HG03139 (cell line): Measurements from ENCODE around the gene DMRT3.
A peak's percentile ranks its signal among the peaks of the same experiment; 100 is the strongest.
"Not testable (repeated sequence)": the region's sequence is repeated elsewhere in the genome, so short reads cannot be mapped to it uniquely, and the experiment has no call there.

Experiments used
- ATAC-seq: cut with Tn5 transposase; IDR thresholded peaks from one replicate; pipeline ENCODE4 v1.9.1; 2021; ENCODE audit not compliant: unreplicated experiment

Gene DMRT3

DNA sequence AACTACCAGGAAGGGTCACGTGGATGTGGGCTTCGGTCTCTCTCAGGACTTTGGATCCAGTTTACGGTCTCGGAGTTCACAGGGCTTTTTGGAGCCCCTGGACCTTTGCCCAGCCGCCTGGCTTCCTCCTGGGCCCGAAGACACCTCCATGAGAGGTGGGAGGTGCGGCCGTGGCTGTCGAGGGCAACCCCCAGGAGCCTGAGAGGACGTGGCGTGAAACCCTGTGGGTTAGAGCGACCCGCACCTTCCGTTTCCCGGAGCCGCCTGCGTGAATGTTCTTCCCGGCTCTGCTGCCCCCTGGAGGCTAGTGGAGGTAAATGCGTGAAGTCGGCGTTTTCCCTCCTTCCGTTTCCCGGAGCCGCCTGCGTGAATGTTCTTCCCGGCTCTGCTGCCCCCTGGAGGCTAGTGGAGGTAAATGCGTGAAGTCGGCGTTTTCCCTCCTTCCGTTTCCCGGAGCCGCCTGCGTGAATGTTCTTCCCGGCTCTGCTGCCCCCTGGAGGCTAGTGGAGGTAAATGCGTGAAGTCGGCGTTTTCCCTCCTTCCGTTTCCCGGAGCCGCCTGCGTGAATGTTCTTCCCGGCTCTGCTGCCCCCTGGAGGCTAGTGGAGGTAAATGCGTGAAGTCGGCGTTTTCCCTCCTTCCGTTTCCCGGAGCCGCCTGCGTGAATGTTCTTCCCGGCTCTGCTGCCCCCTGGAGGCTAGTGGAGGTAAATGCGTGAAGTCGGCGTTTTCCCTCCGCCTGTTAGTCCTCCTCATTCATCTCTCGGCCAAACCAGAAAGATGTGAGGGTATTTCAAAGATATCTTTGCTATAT, 22.1 kb downstream of the DMRT3 start:
- not testable (repeated sequence) for ATAC-seq

- no peak for ATAC-seq
Observed at GRCh38 chr9:1001838-1002237, 25.4 kb downstream of the DMRT3 start.

- ATAC-seq, result no peak
Observed at GRCh38 chr9:1002678-1003077, 26.2 kb downstream of the DMRT3 start.

DNA sequence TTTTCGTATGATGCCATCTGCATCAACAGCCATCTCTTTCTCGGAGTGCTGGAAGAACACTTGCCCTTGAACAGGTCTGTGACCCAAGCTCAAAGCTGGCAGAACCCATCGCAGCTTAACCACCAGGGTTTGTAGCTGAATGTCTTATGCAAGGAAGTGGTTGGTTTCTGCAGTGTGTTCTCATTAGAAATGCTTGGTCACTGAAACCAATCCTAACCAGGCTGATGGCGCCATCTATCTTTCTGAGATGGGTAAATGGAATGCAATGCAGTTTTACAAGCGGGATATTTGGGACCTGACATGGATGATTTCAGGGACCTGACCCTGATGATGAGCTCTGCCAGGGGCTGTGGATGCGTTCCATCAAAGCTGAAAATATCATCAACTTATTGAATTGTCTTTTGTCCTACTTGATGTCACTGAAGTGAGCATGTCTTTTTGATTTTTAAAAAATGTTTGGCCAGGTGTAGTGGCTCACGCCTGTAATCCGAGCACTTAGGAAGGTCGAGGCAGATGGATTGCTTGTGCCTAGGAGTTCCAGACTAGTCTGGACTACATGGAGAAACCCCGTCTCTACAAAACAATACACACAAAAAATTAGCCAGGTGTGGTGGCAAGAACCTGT, 28.7 kb downstream of the DMRT3 start:
- ATAC-seq, result no peak

DNA sequence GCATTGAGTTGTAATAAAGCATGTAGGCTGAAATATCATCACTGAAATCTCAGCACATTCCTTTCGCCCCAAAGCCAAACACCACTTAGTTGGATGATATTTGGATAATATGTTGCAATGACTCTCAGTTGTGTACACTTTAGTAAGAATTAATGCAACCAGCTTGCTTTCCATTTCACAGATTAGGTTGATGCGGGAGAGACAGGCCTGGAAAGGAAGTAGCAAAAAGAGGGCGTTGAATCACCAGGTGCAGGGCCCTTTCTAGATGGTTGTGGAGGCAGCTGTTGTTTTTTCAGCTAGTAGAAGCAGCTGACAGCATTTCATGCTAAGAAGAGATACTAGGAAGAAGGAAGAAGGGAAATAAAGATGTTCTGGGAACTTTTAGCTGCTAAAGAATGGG, 30.9 kb downstream of the DMRT3 start:
- no peak for ATAC-seq

DNA sequence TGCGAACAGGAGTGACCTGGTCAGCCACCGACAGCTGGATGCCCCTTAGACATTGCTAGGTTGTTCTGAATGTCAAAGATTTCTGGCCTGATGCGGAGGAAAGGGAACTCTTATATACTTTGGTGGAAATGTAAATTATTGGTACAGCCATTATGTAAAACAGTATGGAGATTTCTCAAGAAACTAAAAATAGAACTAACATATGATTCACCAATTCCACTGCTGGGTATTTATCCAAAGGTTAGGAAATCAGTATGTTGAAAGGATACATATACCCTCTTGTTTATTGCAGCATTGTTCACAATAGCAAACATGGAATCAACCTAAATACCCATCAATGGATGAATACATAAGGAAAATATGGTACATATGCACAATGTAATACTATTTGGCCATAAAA, 31.8 kb downstream of the DMRT3 start:
- ATAC-seq, result no peak

- ATAC-seq, result peak; percentile 93
Observed at GRCh38 chr9:1009101-1009707, 32.7 kb downstream of the DMRT3 start.

DNA sequence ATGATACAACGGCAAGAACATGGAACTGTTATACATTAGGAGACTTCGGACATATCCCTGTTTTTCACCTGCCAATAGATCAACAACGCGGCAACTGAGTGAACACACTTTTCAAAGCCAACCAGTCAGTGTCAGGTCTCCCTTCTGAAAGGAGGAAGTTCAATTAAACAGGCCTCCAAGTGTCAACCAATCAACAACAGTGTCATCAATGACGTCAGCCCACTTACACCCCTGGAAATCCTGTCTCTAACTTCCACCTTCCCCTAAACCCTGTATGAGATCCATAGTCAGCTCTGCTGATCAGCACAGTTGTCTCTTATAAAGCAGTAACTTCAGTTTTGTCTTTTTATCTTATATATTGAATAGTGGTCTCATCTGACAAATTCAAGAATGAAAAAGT, 36.6 kb downstream of the DMRT3 start:
- ATAC-seq, result no peak

- no peak for ATAC-seq
Observed at GRCh38 chr9:1014225-1014624, 37.8 kb downstream of the DMRT3 start.

GRCh38 chr9:1014640-1015039, 38.2 kb downstream of the DMRT3 start:
- ATAC-seq, result no peak

- ATAC-seq, result no peak
Observed at GRCh38 chr9:1018121-1018520, 41.7 kb downstream of the DMRT3 start.

DNA sequence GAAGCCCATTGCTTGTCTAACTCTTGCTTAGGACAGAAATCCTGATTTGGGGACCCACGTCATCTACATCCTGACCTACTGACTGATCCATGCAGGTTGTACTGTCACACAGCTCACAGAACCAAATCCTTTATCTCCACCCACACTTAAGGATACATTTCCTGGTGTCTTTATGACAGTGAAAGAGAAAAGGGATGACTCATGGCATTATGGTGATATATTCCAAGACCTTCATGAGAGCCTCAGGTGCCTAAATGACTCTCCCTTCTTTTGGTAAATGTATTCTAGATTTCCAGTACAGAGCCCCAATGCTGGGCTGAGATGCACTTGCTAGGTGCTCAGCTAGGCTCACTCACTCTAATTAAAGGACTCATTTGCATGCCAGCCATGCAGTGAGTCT, 47.7 kb downstream of the DMRT3 start:
- ATAC-seq, result no peak

DNA sequence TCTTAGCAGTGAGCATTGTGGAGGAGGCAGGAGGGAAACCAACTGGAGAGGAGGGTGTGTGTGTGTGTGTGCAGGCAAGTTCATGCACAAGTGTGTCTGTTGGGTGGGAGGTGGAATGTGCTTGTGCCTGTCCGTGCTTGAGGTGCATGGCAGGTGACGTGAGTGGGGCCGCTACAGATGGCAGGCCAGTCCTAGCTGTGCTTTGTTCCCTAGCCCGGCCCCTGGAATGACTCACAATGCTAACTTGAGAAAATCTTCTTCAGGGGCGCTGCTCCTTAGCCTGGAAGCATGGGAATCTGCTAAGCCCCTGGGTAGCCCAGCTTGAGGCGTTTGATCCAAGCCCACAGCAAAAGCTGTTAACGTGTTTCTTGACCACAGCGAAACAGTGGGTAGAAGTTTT, 48.7 kb downstream of the DMRT3 start:
- no peak for ATAC-seq

DNA sequence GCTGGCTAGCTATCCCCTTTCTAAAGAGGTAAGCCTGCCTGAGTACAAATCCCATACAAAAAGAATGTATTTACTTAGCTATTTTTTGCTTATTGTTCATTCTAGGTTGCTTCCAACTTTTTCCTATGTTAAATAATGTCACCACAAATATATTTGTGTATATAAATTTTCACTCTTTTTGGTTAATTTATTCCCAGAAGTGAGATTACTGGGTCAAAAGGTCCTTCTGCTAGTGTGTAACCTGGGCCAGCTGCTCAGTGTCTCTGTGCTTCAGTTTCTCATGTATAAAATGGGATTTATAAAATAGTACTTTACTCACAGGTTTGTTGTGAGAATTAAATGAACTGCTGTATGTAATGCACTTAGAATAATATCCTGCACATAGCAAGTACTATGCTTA, 49.8 kb downstream of the DMRT3 start:
- ATAC-seq, result no peak

DNA sequence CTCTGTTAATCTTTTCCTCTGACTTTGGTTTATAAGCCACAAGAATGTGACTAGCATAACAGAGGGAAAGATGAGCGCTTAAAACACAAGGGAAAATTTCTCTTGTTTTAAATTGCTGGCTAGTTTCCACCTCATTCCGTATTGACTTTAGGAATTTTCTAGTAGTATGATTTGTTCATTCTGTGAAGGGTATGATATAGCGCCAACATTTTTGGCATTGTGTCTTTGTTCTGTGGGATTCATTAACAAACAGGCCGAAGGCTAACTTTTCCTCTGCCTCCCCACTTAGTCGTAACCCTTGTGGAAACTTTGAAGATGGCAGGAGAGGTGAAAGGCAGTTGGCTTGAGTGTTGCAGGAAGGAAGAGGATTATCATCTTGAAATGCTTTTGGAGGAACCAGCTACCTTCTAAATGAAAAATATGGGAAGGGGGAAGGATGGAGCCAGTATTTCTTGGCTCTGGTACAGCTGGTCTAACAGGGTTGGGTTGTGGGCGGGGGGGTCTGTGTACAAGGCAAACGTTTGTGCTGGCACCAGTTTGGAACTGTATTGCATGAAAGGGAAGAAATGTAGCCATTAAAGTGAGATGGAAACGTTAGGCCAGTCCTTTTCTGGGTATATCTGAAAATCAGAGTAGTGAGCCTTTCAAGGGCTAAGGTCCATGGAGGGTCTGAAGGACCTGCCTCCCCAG, 52.2 kb downstream of the DMRT3 start:
- ATAC-seq, result no peak

- no peak for ATAC-seq
Observed at GRCh38 chr9:1031951-1032601, 55.6 kb downstream of the DMRT3 start.

GRCh38 chr9:1034271-1034670, 57.8 kb downstream of the DMRT3 start:
- ATAC-seq, result no peak

DNA sequence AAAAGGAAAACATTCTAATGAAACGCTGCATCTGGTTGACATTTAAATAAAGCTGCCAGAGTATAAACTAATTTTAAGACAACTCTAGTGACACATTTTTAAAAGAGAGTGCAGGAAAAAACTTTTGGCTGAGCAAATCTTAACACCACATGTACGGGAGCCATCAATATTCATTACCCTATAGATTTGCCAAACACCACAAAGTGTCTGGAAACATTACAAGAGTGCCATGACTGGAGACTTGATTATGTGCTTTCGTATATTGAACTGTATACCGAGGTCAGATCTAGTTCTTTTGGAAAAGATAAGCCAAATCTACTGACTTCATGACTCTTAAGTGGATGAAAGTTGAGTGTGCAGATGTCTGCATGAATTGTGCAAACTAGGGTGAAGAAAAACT, 63.1 kb downstream of the DMRT3 start:
- no peak for ATAC-seq
